Motor neuron (in vitro differentiated cells): ENCODE data around the gene CMC1. TPM values are rescaled to one million over a fixed set of nuclear protein-coding genes. Genes with fewer than 3 reads are reported as not detected.
A peak's percentile ranks its signal among the peaks of the same experiment; 100 is the strongest.

Source experiments
- ATAC-seq, 8 experiments: fragments of 200-7000 bp; cut with Tn5 transposase; replicated peaks in 6 of 8; 2 replicates each; pipeline ENCODE4 v1.8.0; 2021; ENCODE audit warnings: mild to moderate bottlenecking in 8 of 8, moderate library complexity in 8 of 8
- H3K27ac ChIP-seq, 2 donors: fragments of 250-450 bp; sonication (Bioruptor Pico); 2 replicates each; pipeline ENCODE4 v1.9.0; 2021; ENCODE audit warnings: antibody characterized with exemption in 2 of 2, mild to moderate bottlenecking in 2 of 2, moderate library complexity in 1 of 2
- H3K4me1 ChIP-seq, 2 donors: fragments of 250-450 bp; sonication (Bioruptor Pico); replicated peaks in 1 of 2; 2 replicates each; pipeline ENCODE4 v1.6.1; 2021; ENCODE audit warnings: antibody characterized with exemption in 2 of 2, mild to moderate bottlenecking in 2 of 2, moderate library complexity in 1 of 2
- H3K4me3 ChIP-seq, 5 donors: fragments of 250-450 bp; sonication (Bioruptor Pico); 2 replicates each; pipeline ENCODE4 v1.9.0; 2021; ENCODE audit warnings: antibody characterized with exemption in 5 of 5, mild to moderate bottlenecking in 5 of 5, moderate library complexity in 4 of 5
- WGBS, 10 experiments: fragments of 450-650 bp; shearing (Covaris generic); methylation state at CpG; one replicate each; pipeline ENCODE4 v1.0.0; 2022; 5-methylcytosine and 5-hydroxymethylcytosine counted together
- in situ Hi-C, 9 experiments: fragments of 400-800 bp; cut with MboI; loops; one replicate each; pipeline ENCODE4 v1.15.0; 2021; ENCODE audit warnings: low sequenced_read_pairs in 9 of 9, low pct_unique_long_range_greater_than_20kb in 2 of 9; ENCODE audit not compliant: unreplicated experiment in 9 of 9
- total RNA-seq, 8 experiments: library from RNA; unstranded; fragments of 300-600 nt; gene quantifications; 2 replicates each; pipeline versions ENCODE4 v1.2.3 to v1.2.4, GENCODE V29; 2022

CMC1 gene
- total RNA-seq, 8 experiments from 2014 or later = 16.8 to 36.0 (median 21.9) TPM

GRCh38 chr3:28328188-28329151 lies 87.1 kb downstream of the CMC1 start:
- in situ Hi-C loops = loop anchor here in 1 of 9 experiments (25.0 kb wide), 1 partner anchor 616 kb away; the partner anchor contains the start of gene EOMES

GRCh38 chr3:28334552-28334951 lies 93.1 kb downstream of the CMC1 start:
- no peak overlapping the region for H3K4me3 ChIP-seq
- no peak overlapping the region for H3K27ac ChIP-seq

More at GRCh38 chr3:28328188-28329151, 87.1 kb downstream of the CMC1 start:
- WGBS, 10 experiments = 33 to 90% (median 80%) methylated on average over 1 to 4 of the region's 4 CpGs
- no peak overlapping the region for H3K27ac ChIP-seq
- no peak overlapping the region for H3K4me3 ChIP-seq
- ATAC-seq = peak in 2 of 8 experiments; percentile 29 to 44
- no peaks in the 10 kb centered on the region for H3K4me1 ChIP-seq

GRCh38 chr3:28335246-28335645 lies 93.8 kb downstream of the CMC1 start:
- in situ Hi-C loops = loop anchor here in 2 of 9 experiments (10.0 to 25.0 kb wide), 2 partner anchors 623 to 630 kb away; partner anchors contain the start of gene EOMES (in 1 of the 2)
- no peak for ATAC-seq
- no peaks in the 10 kb centered on the region for H3K4me1 ChIP-seq
- no peak overlapping the region for H3K27ac ChIP-seq
- no peak overlapping the region for H3K4me3 ChIP-seq
- 58 to 100% (median 88%) methylated on average over 1 to 2 of the region's 2 CpGs; no CpG with 5 or more reads in 3 of the 10 experiments for WGBS, 10 experiments

More at GRCh38 chr3:28334552-28334951, 93.1 kb downstream of the CMC1 start:
- H3K4me1 ChIP-seq = no peaks in the 10 kb centered on the region
- ATAC-seq = no peak
- in situ Hi-C loops = loop anchor here in 2 of 9 experiments (10.0 to 25.0 kb wide), 2 partner anchors 622 to 630 kb away; partner anchors contain the start of gene EOMES (in 1 of the 2)

GRCh38 chr3:28337230-28337629 lies 95.8 kb downstream of the CMC1 start:
- no peaks in the 10 kb centered on the region for H3K4me1 ChIP-seq
- ATAC-seq = peak in 3 of 8 experiments; percentile 47 to 62 (median 53)
- no peak overlapping the region for H3K4me3 ChIP-seq
- no peak overlapping the region for H3K27ac ChIP-seq
- in situ Hi-C loops = loop anchor here in 2 of 9 experiments (10.0 to 25.0 kb wide), 2 partner anchors 625 to 632 kb away; partner anchors contain the start of gene EOMES (in 1 of the 2)

GRCh38 chr3:28343144-28343543 lies 101.7 kb downstream of the CMC1 start:
- ATAC-seq = peak in 1 of 8 experiments; percentile 10
- peaks cover 13 to 27% of the 10 kb centered on the region in 2 donors for H3K4me1 ChIP-seq
- in situ Hi-C loops = loop anchor here in 1 of 9 experiments (25.0 kb wide), 1 partner anchor 631 kb away; the partner anchor contains the start of gene EOMES
- H3K27ac ChIP-seq = no peak overlapping the region
- no peak overlapping the region for H3K4me3 ChIP-seq

GRCh38 chr3:28345690-28346089 lies 104.3 kb downstream of the CMC1 start:
- in situ Hi-C loops = loop anchor here in 1 of 9 experiments (25.0 kb wide), 1 partner anchor 633 kb away; the partner anchor contains the start of gene EOMES
- peaks cover 13 to 31% of the 10 kb centered on the region in 2 donors for H3K4me1 ChIP-seq
- WGBS, 10 experiments = 86 to 100% (median 96%) methylated on average over 1 of the region's 1 CpG
- no peak for ATAC-seq
- H3K4me3 ChIP-seq = no peak overlapping the region
- no peak overlapping the region for H3K27ac ChIP-seq

- H3K4me3 ChIP-seq = peak overlapping the region; percentile 72 to 84 (median 76)
- H3K27ac ChIP-seq = peak overlapping the region; percentile 94 to 95
- peaks cover 13 to 31% of the 10 kb centered on the region in 2 donors for H3K4me1 ChIP-seq
- ATAC-seq = no peak
- WGBS, 10 experiments = 0 to 60% (median 14%) methylated on average over 1 to 15 of the region's 16 CpGs
- in situ Hi-C loops = loop anchor here in 1 of 9 experiments (25.0 kb wide), 1 partner anchor 635 kb away; the partner anchor contains the start of gene EOMES
Observed at GRCh38 chr3:28347374-28348264, 106.2 kb downstream of the CMC1 start.

- Histone ChIP-seq H3K27ac (peak overlapping the region; percentile 94 to 95), H3K4me3 (peak overlapping the region; percentile 72 to 84 (median 76)), H3K4me1 (peaks cover 13 to 31% of the 10 kb centered on the region in 2 donors)
- in situ Hi-C loops = loop anchor here in 1 of 9 experiments (25.0 kb wide), 1 partner anchor 636 kb away; the partner anchor contains the start of gene EOMES
- ATAC-seq = peak in 2 of 8 experiments; percentile 71
- 0% methylated on average over 1 to 10 of the region's 16 CpGs; no CpG with 5 or more reads in 6 of the 10 experiments for WGBS, 10 experiments
Observed at GRCh38 chr3:28348265-28348628, 106.8 kb downstream of the CMC1 start.

- in situ Hi-C loops = loop anchor here in 1 of 9 experiments (25.0 kb wide), 1 partner anchor 637 kb away; the partner anchor contains the start of gene EOMES
- WGBS, 10 experiments = 0 to 1% (median 0%) methylated on average over 1 to 23 of the region's 83 CpGs; no CpG with 5 or more reads in 3 of the 10 experiments
- Histone ChIP-seq H3K4me1 (peaks cover 13 to 31% of the 10 kb centered on the region in 2 donors), H3K4me3 (peak within 1 kb of the TSS; percentile 72 to 84 (median 76)), H3K27ac (peak within 1 kb of the TSS; percentile 94 to 95)
- ATAC-seq = peak; percentile 76 to 92 (median 89)
Observed at GRCh38 chr3:28348629-28349468, 107.4 kb downstream of the CMC1 start, which contains the start of the genes AZI2 and ZCWPW2. Gene AZI2 (minus strand): TSS chr3:28348824. CDS start chr3:28340617, 8,207 bp downstream. Gene ZCWPW2 (plus strand): TSS chr3:28348721. CDS start chr3:28413069, 64,348 bp downstream.

- in situ Hi-C loops = loop anchor here in 1 of 9 experiments (25.0 kb wide), 1 partner anchor 637 kb away; the partner anchor contains the start of gene EOMES
- Histone ChIP-seq H3K4me1 (peaks cover 13 to 31% of the 10 kb centered on the region in 2 donors), H3K4me3 (peak overlapping the region; percentile 72 to 84 (median 76)), H3K27ac (peak overlapping the region; percentile 94 to 95)
- 4 to 56% (median 37%) methylated on average over 2 to 11 of the region's 13 CpGs for WGBS, 10 experiments
- ATAC-seq = no peak
Observed at GRCh38 chr3:28349469-28350000, 108.1 kb downstream of the CMC1 start.
